GM12891 (cell line): ENCODE measurements around the gene GPR179.
"Not testable (repeated sequence)": the region's sequence is repeated elsewhere in the genome, so short reads cannot be mapped to it uniquely, and the experiment has no call there.

Experiments used
- POLR2A ChIP-seq: IDR thresholded peaks from 2 replicates; pipeline ENCODE4 v1.6.1; 2011; ENCODE audit warnings: low read depth, low read length, control low read depth
- POLR2AphosphoS5 ChIP-seq: IDR thresholded peaks from 2 replicates; pipeline ENCODE4 v1.6.1; 2011; ENCODE audit warnings: low read depth, low read length, control low read depth
- POU2F2 ChIP-seq: IDR thresholded peaks from 2 replicates; pipeline ENCODE4 v1.6.1; 2011; ENCODE audit warnings: low read depth, mild to moderate bottlenecking, control low read depth, low read length, moderate library complexity
- SPI1 ChIP-seq: IDR thresholded peaks from 2 replicates; pipeline ENCODE4 v1.6.1; 2011; ENCODE audit warnings: low read depth, low read length, control low read depth
- TAF1 ChIP-seq: IDR thresholded peaks from 2 replicates; pipeline ENCODE4 v1.6.1; 2011; ENCODE audit warnings: low read depth, low read length, control low read depth

DNA sequence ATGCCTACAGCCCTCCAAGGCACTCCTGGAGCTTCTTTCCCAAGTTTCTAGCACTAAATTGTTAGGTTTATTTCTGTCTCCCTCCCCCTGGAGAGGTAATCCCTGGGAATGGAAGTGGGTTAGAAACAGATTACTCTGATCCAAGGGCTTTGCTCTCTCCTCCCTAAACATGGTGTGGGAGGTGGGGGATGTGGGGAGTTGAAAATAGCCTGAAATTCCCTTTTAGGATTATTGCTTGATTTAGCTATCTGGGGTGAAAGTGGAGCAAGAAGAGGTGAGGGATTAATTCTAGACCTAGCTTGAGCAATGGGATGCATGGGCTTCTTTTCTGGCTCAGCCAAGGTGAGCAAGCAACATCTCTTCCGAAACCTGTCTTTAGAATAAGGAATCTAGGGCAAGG lies 54.0 kb downstream of the GPR179 start:
- TF ChIP-seq TAF1, POLR2A, POLR2AphosphoS5, POU2F2, SPI1: not testable (repeated sequence)
